ENCODE results near the gene INO80D.

Gene INO80D

DNA sequence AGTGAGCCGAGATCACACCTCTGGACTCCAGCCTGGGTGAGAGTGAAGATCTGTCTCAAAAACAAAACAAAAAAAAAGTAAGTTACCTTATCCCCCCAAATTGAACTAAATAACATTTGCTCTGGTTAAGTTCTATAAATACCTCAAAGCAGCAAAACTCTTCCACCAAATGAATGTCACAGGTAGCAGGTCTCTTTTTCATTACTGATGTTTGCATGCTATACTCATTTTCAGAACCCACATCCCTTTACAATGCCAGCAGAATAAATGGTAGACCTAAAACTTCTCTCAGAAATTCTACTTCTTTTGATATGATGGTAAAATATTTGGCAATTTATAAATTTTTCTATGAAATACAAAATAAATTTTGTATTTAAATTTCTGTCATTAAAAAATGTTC is 22.3 kb downstream of the INO80D start:
- no peak overlapping the region for H3K4me2 ChIP-seq (ENCODE audit: low read length)
- no peaks in the 10 kb centered on the region for H3K9me2 ChIP-seq (ENCODE audit: low read depth, low read length)
- H3K4me1 ChIP-seq (ENCODE audit: insufficient read depth, low read length, severe bottlenecking): no peaks in the 10 kb centered on the region
- no peak overlapping the region for H3K27ac ChIP-seq (ENCODE audit: low read depth, low read length, poor library complexity, severe bottlenecking)
- H3K9me3 ChIP-seq (ENCODE audit: low read length): no peaks in the 10 kb centered on the region
- no peak overlapping the region for H3K9ac ChIP-seq (ENCODE audit: low read length)
- no peak overlapping the region for H2AFZ ChIP-seq (ENCODE audit: low read length)
- no peak for TF ChIP-seq EZH2 (IDR thresholded peaks at IDR 0.05; ENCODE audit: borderline replicate concordance, low read length)
- TF ChIP-seq CTCF (IDR thresholded peaks at IDR 0.05; ENCODE audit: low read length): no peak
- H3K4me3 ChIP-seq (ENCODE audit: low read depth, low read length, poor library complexity, severe bottlenecking): no peak overlapping the region
- H3K27me3 ChIP-seq (ENCODE audit: insufficient read depth, low read length): no peaks in the 10 kb centered on the region
- peaks cover 10% of the 10 kb centered on the region for H3K36me3 ChIP-seq (ENCODE audit: insufficient read depth, low read length)
- H3F3A ChIP-seq (ENCODE audit: insufficient read depth, low read length): no peaks in the 10 kb centered on the region
- H4K20me1 ChIP-seq (ENCODE audit: insufficient read depth, low read length): no peaks in the 10 kb centered on the region
- H3K79me2 ChIP-seq (ENCODE audit: insufficient read depth, low read length): peaks cover 10% of the 10 kb centered on the region; the same call in 1 of the 2 replicates

DNA sequence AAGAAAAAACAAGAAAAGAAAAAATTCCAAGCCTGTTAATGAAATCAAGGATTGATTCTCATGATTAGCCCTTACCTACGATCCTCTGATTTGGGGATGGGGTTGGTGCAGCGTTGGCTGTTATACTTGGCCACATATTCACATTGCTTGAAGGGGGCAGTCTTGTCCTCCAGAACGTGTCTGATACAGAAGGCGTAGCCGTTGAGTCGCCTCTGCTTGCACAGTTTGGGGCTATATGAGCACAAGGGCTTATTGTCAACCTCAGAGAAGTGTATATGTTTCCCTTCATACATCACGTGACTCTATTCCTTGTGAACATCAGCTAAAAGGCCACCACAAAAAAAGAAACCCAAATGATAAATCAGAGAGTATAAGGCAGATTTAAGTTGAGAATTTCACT is 23.2 kb downstream of the INO80D start:
- Histone ChIP-seq H3K79me2 (ENCODE audit: insufficient read depth, low read length) (peaks cover 7% of the 10 kb centered on the region; the same call in 1 of the 2 replicates), H3K36me3 (ENCODE audit: insufficient read depth, low read length) (peaks cover 10% of the 10 kb centered on the region)

GRCh38 chr2:206056286-206056685 is 29.7 kb downstream of the INO80D start:
- Histone ChIP-seq H3K9ac (ENCODE audit: low read length) (no peak overlapping the region), H2AFZ (ENCODE audit: low read length) (no peak overlapping the region), H3K36me3 (ENCODE audit: insufficient read depth, low read length) (peaks cover 33% of the 10 kb centered on the region), H3K79me2 (ENCODE audit: insufficient read depth, low read length) (no peaks in the 10 kb centered on the region), H3F3A (ENCODE audit: insufficient read depth, low read length) (no peaks in the 10 kb centered on the region), H3K4me2 (ENCODE audit: low read length) (no peak overlapping the region), H4K20me1 (ENCODE audit: insufficient read depth, low read length) (no peaks in the 10 kb centered on the region), H3K9me2 (ENCODE audit: low read depth, low read length) (no peaks in the 10 kb centered on the region), H3K4me3 (ENCODE audit: low read depth, low read length, poor library complexity, severe bottlenecking) (no peak overlapping the region), H3K27me3 (ENCODE audit: insufficient read depth, low read length) (no peaks in the 10 kb centered on the region), H3K4me1 (ENCODE audit: insufficient read depth, low read length, severe bottlenecking) (no peaks in the 10 kb centered on the region), H3K9me3 (ENCODE audit: low read length) (no peaks in the 10 kb centered on the region), H3K27ac (ENCODE audit: low read depth, low read length, poor library complexity, severe bottlenecking) (no peak overlapping the region)
- TF ChIP-seq EZH2 (IDR thresholded peaks at IDR 0.05; ENCODE audit: borderline replicate concordance, low read length) (no peak), CTCF (IDR thresholded peaks at IDR 0.05; ENCODE audit: low read length) (no peak)

More for the DNA sequence above, 23.2 kb downstream of the INO80D start:
- Histone ChIP-seq H3K9me3 (ENCODE audit: low read length) (no peaks in the 10 kb centered on the region), H3K9me2 (ENCODE audit: low read depth, low read length) (no peaks in the 10 kb centered on the region), H3K4me1 (ENCODE audit: insufficient read depth, low read length, severe bottlenecking) (no peaks in the 10 kb centered on the region), H3F3A (ENCODE audit: insufficient read depth, low read length) (no peaks in the 10 kb centered on the region), H4K20me1 (ENCODE audit: insufficient read depth, low read length) (no peaks in the 10 kb centered on the region), H3K4me3 (ENCODE audit: low read depth, low read length, poor library complexity, severe bottlenecking) (no peak overlapping the region), H2AFZ (ENCODE audit: low read length) (no peak overlapping the region), H3K4me2 (ENCODE audit: low read length) (no peak overlapping the region), H3K27ac (ENCODE audit: low read depth, low read length, poor library complexity, severe bottlenecking) (no peak overlapping the region), H3K27me3 (ENCODE audit: insufficient read depth, low read length) (no peaks in the 10 kb centered on the region), H3K9ac (ENCODE audit: low read length) (no peak overlapping the region)
- TF ChIP-seq EZH2 (IDR thresholded peaks at IDR 0.05; ENCODE audit: borderline replicate concordance, low read length): no peak
- TF ChIP-seq CTCF (IDR thresholded peaks at IDR 0.05; ENCODE audit: low read length): no peak
